Thyroid gland (tissue), 4 donors: ENCODE results near the gene NTRK2.

Source experiments
- CTCF ChIP-seq, 6 experiments: fragments of 200-600 bp in 3 of 6; fragments of 450-650 bp in 3 of 6; sonication (generic) in 3 of 6; IDR thresholded peaks; one replicate each; pipeline ENCODE4 v1.5.1; 2016 to 2019; ENCODE audit warnings: antibody characterized with exemption in 6 of 6, mild to moderate bottlenecking in 2 of 6, inconsistent platforms in 1 of 6, moderate library complexity in 1 of 6
- POLR2A ChIP-seq, 2 donors: fragments of 450-650 bp; IDR thresholded peaks; one replicate each; pipeline ENCODE4 v1.6.1; 2017; ENCODE audit warnings: antibody characterized with exemption in 2 of 2, mild to moderate bottlenecking in 2 of 2, moderate library complexity in 1 of 2

GRCh38 chr9:84773022-84773421, 103.5 kb downstream of the NTRK2 start:
- no peak for TF ChIP-seq POLR2A (IDR thresholded peaks at IDR 0.05)
- TF ChIP-seq CTCF (IDR thresholded peaks at IDR 0.05) = no peak
